ENCODE measurements around the gene SLC34A1. TPM values are rescaled to one million over a fixed set of nuclear protein-coding genes. Genes with fewer than 3 reads are reported as not detected.

The SLC34A1 gene
- total and polyA plus RNA-seq, 2 of the 13 experiments (the other 11 are each of a cell fraction or from before 2014, with no cell fraction given), result 0.03 to 0.20 TPM

DNA sequence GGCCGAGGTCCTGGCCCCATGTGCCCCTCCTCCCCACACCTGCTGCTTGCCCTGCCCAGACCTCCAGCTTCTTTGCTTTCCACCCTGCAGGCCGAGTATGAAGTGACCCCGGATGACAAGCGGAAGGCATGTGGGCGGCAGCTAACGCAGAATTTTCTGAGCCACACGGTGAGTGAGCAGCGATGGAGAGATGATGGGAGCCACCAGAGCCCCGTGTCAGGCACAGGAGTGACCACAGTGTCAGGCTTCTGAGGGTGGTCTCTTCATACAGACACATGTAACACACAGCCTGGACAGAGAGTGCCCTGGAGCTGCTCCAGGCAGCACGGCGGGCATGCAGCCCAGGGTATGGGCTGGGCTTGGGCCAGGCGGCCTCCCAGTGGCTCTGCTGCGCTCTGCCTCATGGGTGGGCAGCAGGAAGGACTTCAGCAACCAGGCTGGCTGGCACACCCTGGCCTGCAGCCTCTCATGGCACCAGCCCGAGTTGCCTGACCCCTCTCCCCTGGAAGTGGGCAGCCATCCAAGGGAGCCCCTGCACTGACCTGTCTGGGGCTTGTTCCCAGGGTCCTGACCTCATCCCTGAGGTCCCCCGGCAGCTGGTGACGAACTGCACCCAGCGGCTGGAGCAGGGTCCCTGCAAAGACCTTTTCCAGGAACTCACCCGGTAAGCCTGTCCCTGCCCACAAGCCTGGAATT, 48.1 kb downstream of the SLC34A1 start (continued):
- TF ChIP-seq, protein P1, sequence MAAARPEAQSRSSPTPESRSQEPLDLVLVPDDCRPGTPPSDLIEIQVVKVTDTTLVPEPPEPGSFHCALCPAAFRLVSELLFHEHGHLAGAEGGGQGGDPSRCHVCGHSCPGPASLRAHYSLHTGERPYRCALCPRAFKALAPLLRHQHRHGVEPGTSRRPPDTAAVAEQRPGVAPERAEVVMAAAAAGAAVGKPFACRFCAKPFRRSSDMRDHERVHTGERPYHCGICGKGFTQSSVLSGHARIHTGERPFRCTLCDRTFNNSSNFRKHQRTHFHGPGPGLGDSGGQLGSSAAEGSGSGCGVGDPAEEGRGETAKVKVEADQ (CRISPR knock-in tag; IDR thresholded peaks at IDR 0.05; ENCODE audit: borderline replicate concordance), result no peak
- no peak for TF ChIP-seq ZBTB20 (CRISPR knock-in tag; IDR thresholded peaks at IDR 0.05; ENCODE audit: borderline replicate concordance, low read depth)
- peak; percentile 32; the same call in 1 of the 2 replicates for TF ChIP-seq RBFOX2 (IDR thresholded peaks at IDR 0.05; ENCODE audit: low read depth, low read length)
- TF ChIP-seq ZBTB1 (CRISPR knock-in tag; IDR thresholded peaks at IDR 0.05; ENCODE audit: borderline replicate concordance), result no peak
- no peak for TF ChIP-seq TCF7L2 (IDR thresholded peaks at IDR 0.05; ENCODE audit: low read depth, low read length)
- TF ChIP-seq, protein P2, sequence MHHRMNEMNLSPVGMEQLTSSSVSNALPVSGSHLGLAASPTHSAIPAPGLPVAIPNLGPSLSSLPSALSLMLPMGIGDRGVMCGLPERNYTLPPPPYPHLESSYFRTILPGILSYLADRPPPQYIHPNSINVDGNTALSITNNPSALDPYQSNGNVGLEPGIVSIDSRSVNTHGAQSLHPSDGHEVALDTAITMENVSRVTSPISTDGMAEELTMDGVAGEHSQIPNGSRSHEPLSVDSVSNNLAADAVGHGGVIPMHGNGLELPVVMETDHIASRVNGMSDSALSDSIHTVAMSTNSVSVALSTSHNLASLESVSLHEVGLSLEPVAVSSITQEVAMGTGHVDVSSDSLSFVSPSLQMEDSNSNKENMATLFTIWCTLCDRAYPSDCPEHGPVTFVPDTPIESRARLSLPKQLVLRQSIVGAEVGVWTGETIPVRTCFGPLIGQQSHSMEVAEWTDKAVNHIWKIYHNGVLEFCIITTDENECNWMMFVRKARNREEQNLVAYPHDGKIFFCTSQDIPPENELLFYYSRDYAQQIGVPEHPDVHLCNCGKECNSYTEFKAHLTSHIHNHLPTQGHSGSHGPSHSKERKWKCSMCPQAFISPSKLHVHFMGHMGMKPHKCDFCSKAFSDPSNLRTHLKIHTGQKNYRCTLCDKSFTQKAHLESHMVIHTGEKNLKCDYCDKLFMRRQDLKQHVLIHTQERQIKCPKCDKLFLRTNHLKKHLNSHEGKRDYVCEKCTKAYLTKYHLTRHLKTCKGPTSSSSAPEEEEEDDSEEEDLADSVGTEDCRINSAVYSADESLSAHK (CRISPR knock-in tag; IDR thresholded peaks at IDR 0.05; ENCODE audit: borderline replicate concordance), result no peak
- no peak for TF ChIP-seq PITX1 (CRISPR knock-in tag; IDR thresholded peaks at IDR 0.05)
- no peak for TF ChIP-seq ZNF136 (CRISPR knock-in tag; IDR thresholded peaks at IDR 0.05; ENCODE audit: low read depth)
- no peak for TF ChIP-seq ZSCAN29 (CRISPR knock-in tag; conservative IDR thresholded peaks at IDR 0.05)
- no peak for TF ChIP-seq SALL2 (CRISPR knock-in tag; IDR thresholded peaks at IDR 0.05)
- no peak for TF ChIP-seq PHF20 (CRISPR knock-in tag; IDR thresholded peaks at IDR 0.05)
- 0 out of 2 replicates have a peak, but pooled peaks have one; percentile 36 for TF ChIP-seq POLR2G (IDR thresholded peaks at IDR 0.05; ENCODE audit: low read depth, low read length)
- TF ChIP-seq PAWR (CRISPR knock-in tag; IDR thresholded peaks at IDR 0.05; ENCODE audit: borderline replicate concordance), result no peak
- no peak for TF ChIP-seq ZNF232 (CRISPR knock-in tag; IDR thresholded peaks at IDR 0.05; ENCODE audit: borderline replicate concordance)
- no peak for TF ChIP-seq ZNF724P (CRISPR knock-in tag; IDR thresholded peaks at IDR 0.05; ENCODE audit: borderline replicate concordance)
- TF ChIP-seq, protein P3, sequence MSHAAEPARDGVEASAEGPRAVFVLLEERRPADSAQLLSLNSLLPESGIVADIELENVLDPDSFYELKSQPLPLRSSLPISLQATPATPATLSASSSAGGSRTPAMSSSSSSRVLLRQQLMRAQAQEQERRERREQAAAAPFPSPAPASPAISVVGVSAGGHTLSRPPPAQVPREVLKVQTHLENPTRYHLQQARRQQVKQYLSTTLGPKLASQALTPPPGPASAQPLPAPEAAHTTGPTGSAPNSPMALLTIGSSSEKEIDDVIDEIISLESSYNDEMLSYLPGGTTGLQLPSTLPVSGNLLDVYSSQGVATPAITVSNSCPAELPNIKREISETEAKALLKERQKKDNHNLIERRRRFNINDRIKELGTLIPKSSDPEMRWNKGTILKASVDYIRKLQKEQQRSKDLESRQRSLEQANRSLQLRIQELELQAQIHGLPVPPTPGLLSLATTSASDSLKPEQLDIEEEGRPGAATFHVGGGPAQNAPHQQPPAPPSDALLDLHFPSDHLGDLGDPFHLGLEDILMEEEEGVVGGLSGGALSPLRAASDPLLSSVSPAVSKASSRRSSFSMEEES (CRISPR knock-in tag; IDR thresholded peaks at IDR 0.05), result no peak
